Endodermal cell (in vitro differentiated cells): ENCODE data around the gene TNFAIP8L1. TPM values are rescaled to one million over a fixed set of nuclear protein-coding genes. Genes with fewer than 3 reads are reported as not detected.

Experiments
- DNase-seq: peaks from one replicate; pipeline ENCODE4 v3.0.0-alpha.2; 2017
- H3K27ac ChIP-seq: 2 replicates; pipeline ENCODE4 v1.5.1; 2013; ENCODE audit warnings: mild to moderate bottlenecking, low read depth, low read length, moderate library complexity
- H3K27me3 ChIP-seq: 2 replicates; pipeline ENCODE4 v1.6.1; 2013; ENCODE audit warnings: mild to moderate bottlenecking, low read length, moderate library complexity; ENCODE audit not compliant: insufficient read depth, control insufficient read depth, poor library complexity, severe bottlenecking
- H3K36me3 ChIP-seq: 2 replicates; pipeline ENCODE4 v1.7.0; 2013; ENCODE audit warnings: mild to moderate bottlenecking, low read length, moderate library complexity; ENCODE audit not compliant: control insufficient read depth, insufficient read depth
- H3K4me1 ChIP-seq: one replicate; pipeline ENCODE4 v1.7.0; 2013; ENCODE audit warnings: low read length; ENCODE audit not compliant: control insufficient read depth, insufficient read depth
- H3K4me3 ChIP-seq: 2 replicates; pipeline ENCODE4 v1.5.1; 2013; ENCODE audit warnings: mild to moderate bottlenecking, low read length, moderate library complexity
- H3K9ac ChIP-seq: 2 replicates; pipeline ENCODE4 v1.6.1; 2013; ENCODE audit warnings: mild to moderate bottlenecking, low read length, moderate library complexity; ENCODE audit not compliant: poor library complexity, severe bottlenecking; ENCODE audit errors: extremely low read depth
- H3K9me3 ChIP-seq: 2 replicates; pipeline ENCODE4 v1.6.1; 2013; ENCODE audit warnings: mild to moderate bottlenecking, low read length, moderate library complexity; ENCODE audit not compliant: control insufficient read depth
- H3K27ac Mint-ChIP-seq: 2 replicates; pipeline ENCODE4 v1.8.0; 2020; ENCODE audit warnings: mixed read lengths
- H3K27me3 Mint-ChIP-seq: 2 replicates; pipeline ENCODE4 v1.8.0; 2021; ENCODE audit warnings: mild to moderate bottlenecking, mixed read lengths; ENCODE audit not compliant: insufficient read depth
- H3K36me3 Mint-ChIP-seq: 2 replicates; pipeline ENCODE4 v1.8.0; 2020; ENCODE audit warnings: low read depth, mixed read lengths
- H3K4me1 Mint-ChIP-seq: 2 replicates; pipeline ENCODE4 v1.8.0; 2020; ENCODE audit warnings: mixed read lengths
- H3K4me3 Mint-ChIP-seq: 2 replicates; pipeline ENCODE4 v1.8.0; 2020; ENCODE audit warnings: mild to moderate bottlenecking, moderate library complexity, mixed read lengths
- H3K9me3 Mint-ChIP-seq: 2 replicates; pipeline ENCODE4 v1.8.0; 2020; ENCODE audit warnings: mild to moderate bottlenecking, mixed read lengths
- WGBS, 2 experiments: methylation state at CpG; one replicate each; pipeline versions ENCODE4 v1.1.5 to v1.1.7; 2013; ENCODE audit warnings: missing lambda C conversion rate in 2 of 2, mixed read lengths in 1 of 2; ENCODE audit not compliant: insufficient coverage in 1 of 2, insufficient read length in 1 of 2; 5-methylcytosine and 5-hydroxymethylcytosine counted together
- total RNA-seq, 2 donors: library from RNA; stranded (reverse); fragmentation: NEBNext Ultra II Directional in 1 of 2; extraction: Animal tissue kit (Norgen Biotek cat#: 25700) in 1 of 2; gene quantifications; 2 replicates in 1 of 2; 3 replicates in 1 of 2; pipeline ENCODE4 v1.2.1, GENCODE V29; 2021
- TF ChIP-seq, protein P1 (sequence below): fragments of 200-600 bp; sonication (generic); conservative IDR thresholded peaks from 2 replicates; pipeline ENCODE4 v1.5.0; 2021; ENCODE audit warnings: antibody characterized with exemption, mild to moderate bottlenecking

TNFAIP8L1 gene
- total RNA-seq, 2 donors from 2014 or later, result 18.1 to 25.5 TPM

DNA sequence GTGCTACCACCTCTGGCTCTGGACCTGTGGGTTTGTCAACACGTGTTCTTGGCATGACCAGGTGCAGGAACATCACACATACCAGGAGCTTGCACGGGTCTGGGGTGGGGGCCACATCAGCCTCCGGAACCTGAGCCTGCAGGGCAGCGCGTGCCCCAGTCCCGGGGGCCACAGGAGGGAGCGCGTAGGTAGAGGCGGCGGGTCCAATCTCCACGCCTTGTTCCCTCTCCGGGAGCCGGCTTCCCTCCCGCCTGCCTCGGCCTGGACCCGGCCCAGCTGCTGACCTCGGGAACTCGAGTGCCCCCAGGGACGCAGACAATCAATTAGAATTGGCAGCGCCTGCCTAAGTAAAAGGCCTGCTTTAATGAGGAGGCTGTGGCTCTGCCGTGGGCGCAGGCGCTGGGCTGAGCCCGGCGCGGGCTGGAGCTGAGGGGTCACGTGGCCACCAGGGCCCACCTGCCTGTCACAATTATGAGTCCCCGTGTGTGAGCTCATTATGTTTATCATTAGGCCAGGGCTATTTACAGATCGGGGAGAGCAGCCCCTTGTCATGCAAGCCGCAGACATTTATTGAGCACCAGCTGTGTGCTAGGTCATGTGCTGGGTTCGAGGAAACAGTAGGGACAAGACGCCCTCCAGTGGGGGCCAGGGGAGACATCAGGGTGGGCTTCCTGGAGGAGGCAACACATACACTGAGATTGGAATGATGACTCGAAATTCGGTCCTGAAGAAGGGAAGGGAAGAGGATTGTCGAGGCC lies 32.2 kb upstream of the TNFAIP8L1 start:
- peaks cover 5% of the 10 kb centered on the region for H3K4me1 Mint-ChIP-seq
- TF ChIP-seq, protein P1, sequence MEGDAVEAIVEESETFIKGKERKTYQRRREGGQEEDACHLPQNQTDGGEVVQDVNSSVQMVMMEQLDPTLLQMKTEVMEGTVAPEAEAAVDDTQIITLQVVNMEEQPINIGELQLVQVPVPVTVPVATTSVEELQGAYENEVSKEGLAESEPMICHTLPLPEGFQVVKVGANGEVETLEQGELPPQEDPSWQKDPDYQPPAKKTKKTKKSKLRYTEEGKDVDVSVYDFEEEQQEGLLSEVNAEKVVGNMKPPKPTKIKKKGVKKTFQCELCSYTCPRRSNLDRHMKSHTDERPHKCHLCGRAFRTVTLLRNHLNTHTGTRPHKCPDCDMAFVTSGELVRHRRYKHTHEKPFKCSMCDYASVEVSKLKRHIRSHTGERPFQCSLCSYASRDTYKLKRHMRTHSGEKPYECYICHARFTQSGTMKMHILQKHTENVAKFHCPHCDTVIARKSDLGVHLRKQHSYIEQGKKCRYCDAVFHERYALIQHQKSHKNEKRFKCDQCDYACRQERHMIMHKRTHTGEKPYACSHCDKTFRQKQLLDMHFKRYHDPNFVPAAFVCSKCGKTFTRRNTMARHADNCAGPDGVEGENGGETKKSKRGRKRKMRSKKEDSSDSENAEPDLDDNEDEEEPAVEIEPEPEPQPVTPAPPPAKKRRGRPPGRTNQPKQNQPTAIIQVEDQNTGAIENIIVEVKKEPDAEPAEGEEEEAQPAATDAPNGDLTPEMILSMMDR, result no peak
- H3K27ac ChIP-seq, result no peak overlapping the region
- WGBS, 2 experiments, result 39 to 58% methylated on average over 10 to 35 of the region's 35 CpGs
- no peak overlapping the region for H3K9ac ChIP-seq
- H3K9me3 ChIP-seq, result no peaks in the 10 kb centered on the region
- DNase-seq, result peak; percentile 81
- no peak overlapping the region for H3K27ac Mint-ChIP-seq
- H3K4me1 ChIP-seq, result no peaks in the 10 kb centered on the region
- no peaks in the 10 kb centered on the region for H3K9me3 Mint-ChIP-seq
- H3K36me3 ChIP-seq, result no peaks in the 10 kb centered on the region
- peak overlapping the region; percentile 24 for H3K4me3 Mint-ChIP-seq
- H3K36me3 Mint-ChIP-seq, result no peaks in the 10 kb centered on the region
- H3K27me3 ChIP-seq, result peaks cover 9% of the 10 kb centered on the region
- H3K4me3 ChIP-seq, result no peak overlapping the region
- peaks cover 18% of the 10 kb centered on the region for H3K27me3 Mint-ChIP-seq

DNA sequence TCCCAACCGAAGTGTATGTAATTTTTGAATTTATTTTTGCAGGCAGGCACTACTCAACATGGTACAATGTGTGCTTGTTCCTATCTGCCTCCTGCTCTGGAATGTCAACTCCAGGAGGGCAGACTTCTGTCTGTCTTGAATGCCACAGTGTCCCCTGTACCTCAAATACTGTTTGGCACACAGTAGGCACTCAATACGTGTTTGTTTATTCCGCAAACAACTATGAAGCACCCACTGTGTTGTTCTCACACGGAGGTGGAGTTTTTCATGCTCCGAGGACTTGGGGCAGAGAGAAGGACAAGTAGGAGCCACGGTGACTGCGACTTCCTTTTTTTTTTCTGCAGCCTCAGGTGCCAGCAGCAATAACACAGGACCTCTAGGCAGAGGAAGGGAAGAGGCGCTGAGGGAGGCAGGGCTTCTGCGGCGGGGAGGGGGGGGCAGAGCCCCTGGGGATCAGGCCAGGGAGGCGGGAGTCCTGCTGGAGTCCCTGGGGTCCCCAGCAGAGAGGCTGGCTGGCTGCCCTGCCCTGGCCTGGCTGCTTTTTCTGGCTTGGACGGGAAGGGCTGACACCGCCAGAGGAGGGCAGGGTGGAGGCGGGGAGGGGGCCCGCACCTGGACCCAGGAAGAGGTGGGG lies 29.3 kb upstream of the TNFAIP8L1 start:
- Histone ChIP-seq H3K9ac (no peak overlapping the region), H3K27me3 (peaks cover 9% of the 10 kb centered on the region), H3K36me3 (no peaks in the 10 kb centered on the region), H3K4me1 (no peaks in the 10 kb centered on the region), H3K4me3 (no peak overlapping the region), H3K27ac (no peak overlapping the region), H3K9me3 (no peaks in the 10 kb centered on the region)
- Mint-ChIP-seq H3K27ac (no peak overlapping the region), H3K4me1 (peaks cover 5% of the 10 kb centered on the region), H3K4me3 (no peak overlapping the region), H3K27me3 (peaks cover 20% of the 10 kb centered on the region), H3K36me3 (no peaks in the 10 kb centered on the region), H3K9me3 (no peaks in the 10 kb centered on the region)
- TF ChIP-seq, protein P1, result no peak
- WGBS, 2 experiments, result 59 to 78% methylated on average over 6 to 15 of the region's 15 CpGs
- peak; percentile 78 for DNase-seq

DNA sequence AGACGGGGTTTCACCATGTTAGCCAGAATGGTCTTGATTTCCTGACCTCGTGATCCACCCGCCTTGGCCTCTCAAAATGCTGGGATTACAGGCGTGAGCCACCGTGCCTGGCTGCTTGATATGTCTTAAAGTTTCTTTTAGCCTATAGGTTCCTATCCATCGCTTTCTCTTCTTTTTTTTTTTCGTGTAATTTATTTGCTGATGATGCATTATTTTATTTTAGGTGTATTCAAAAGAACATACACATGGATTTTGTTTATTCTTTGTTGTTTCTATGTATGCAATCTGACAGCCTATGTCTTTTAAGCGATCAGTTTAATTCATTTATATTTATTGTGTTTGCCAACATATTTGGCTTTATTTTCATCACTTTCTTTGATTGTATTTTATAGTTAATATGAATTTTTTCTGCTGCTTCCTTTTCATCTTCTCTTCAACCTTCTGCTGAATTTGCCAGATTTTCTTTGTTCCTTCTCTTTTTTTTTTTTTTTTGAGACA lies 26.0 kb upstream of the TNFAIP8L1 start:
- H3K4me1 ChIP-seq, result no peaks in the 10 kb centered on the region
- H3K9me3 ChIP-seq, result no peaks in the 10 kb centered on the region
- no peak for DNase-seq
- H3K9ac ChIP-seq, result no peak overlapping the region
- H3K4me3 Mint-ChIP-seq, result no peak overlapping the region
- H3K27ac Mint-ChIP-seq, result no peak overlapping the region
- H3K27me3 ChIP-seq, result peaks cover 16% of the 10 kb centered on the region
- no peaks in the 10 kb centered on the region for H3K36me3 ChIP-seq
- H3K27me3 Mint-ChIP-seq, result peaks cover 31% of the 10 kb centered on the region
- H3K36me3 Mint-ChIP-seq, result no peaks in the 10 kb centered on the region
- H3K4me3 ChIP-seq, result no peak overlapping the region
- TF ChIP-seq, protein P1, result no peak
- H3K27ac ChIP-seq, result no peak overlapping the region
- H3K9me3 Mint-ChIP-seq, result no peaks in the 10 kb centered on the region
- 96% methylated on average over 5 to 7 of the region's 8 CpGs for whole genome bisulfite sequencing, 2 experiments
- H3K4me1 Mint-ChIP-seq, result peaks cover 5% of the 10 kb centered on the region
